ENCODE data around the gene UBA52.

DNA sequence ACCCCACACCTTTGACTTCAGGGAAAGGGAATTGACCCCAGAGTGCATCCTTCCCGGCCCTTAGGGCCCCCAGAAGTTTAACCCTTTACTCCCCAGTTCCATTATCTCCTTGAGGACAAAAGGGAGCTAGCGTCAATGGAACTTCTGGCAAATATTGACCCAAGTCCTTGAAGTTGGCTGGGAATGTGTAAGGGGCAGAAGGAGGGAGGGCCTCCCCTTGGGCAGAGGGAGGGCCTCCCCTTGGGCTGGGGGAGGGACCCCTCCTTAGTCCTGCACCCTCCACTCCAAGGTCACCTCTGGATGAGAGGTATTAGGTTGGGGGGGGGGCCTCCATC, 38.0 kb downstream of the UBA52 start:
- TF ChIP-seq GABPA (IDR thresholded peaks at IDR 0.05; ENCODE audit: low read depth): no peak
- TF ChIP-seq, protein P1, sequence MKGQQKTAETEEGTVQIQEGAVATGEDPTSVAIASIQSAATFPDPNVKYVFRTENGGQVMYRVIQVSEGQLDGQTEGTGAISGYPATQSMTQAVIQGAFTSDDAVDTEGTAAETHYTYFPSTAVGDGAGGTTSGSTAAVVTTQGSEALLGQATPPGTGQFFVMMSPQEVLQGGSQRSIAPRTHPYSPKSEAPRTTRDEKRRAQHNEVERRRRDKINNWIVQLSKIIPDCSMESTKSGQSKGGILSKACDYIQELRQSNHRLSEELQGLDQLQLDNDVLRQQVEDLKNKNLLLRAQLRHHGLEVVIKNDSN (IDR thresholded peaks at IDR 0.05; ENCODE audit: borderline replicate concordance, low read depth): no peak
- no peak for TF ChIP-seq CTCF (IDR thresholded peaks at IDR 0.05)
- no peak for TF ChIP-seq PBX3 (IDR thresholded peaks at IDR 0.05)
- TF ChIP-seq TAF1 (IDR thresholded peaks at IDR 0.05; ENCODE audit: borderline replicate concordance, low read depth, low read length): no peak
- TF ChIP-seq, protein P2, sequence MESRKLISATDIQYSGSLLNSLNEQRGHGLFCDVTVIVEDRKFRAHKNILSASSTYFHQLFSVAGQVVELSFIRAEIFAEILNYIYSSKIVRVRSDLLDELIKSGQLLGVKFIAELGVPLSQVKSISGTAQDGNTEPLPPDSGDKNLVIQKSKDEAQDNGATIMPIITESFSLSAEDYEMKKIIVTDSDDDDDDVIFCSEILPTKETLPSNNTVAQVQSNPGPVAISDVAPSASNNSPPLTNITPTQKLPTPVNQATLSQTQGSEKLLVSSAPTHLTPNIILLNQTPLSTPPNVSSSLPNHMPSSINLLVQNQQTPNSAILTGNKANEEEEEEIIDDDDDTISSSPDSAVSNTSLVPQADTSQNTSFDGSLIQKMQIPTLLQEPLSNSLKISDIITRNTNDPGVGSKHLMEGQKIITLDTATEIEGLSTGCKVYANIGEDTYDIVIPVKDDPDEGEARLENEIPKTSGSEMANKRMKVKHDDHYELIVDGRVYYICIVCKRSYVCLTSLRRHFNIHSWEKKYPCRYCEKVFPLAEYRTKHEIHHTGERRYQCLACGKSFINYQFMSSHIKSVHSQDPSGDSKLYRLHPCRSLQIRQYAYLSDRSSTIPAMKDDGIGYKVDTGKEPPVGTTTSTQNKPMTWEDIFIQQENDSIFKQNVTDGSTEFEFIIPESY (IDR thresholded peaks at IDR 0.05; ENCODE audit: borderline replicate concordance, low read depth): no peak
- TF ChIP-seq MEF2A (IDR thresholded peaks at IDR 0.05; ENCODE audit: borderline replicate concordance, low read depth): no peak
- no peak for TF ChIP-seq FOXM1 (IDR thresholded peaks at IDR 0.05; ENCODE audit: low read depth)
- no peak for TF ChIP-seq RXRA (IDR thresholded peaks at IDR 0.05; ENCODE audit: borderline replicate concordance, low read depth)
- TF ChIP-seq POLR2AphosphoS5 (IDR thresholded peaks at IDR 0.05; ENCODE audit: low read depth, low read length): no peak
